ENCODE results near the gene COL5A1.

Gene COL5A1

GRCh38 chr9:134716067-134716466 is 74.5 kb downstream of the COL5A1 start:
- H3K4me3 ChIP-seq (replicated peaks; ENCODE audit: insufficient read depth, low read length): no peak overlapping the region
- TF ChIP-seq GABPA (IDR thresholded peaks at IDR 0.05; ENCODE audit: low read depth): no peak
- TF ChIP-seq CTCF (IDR thresholded peaks at IDR 0.05; ENCODE audit: insufficient read depth, low read length): no peak
- TF ChIP-seq REST (IDR thresholded peaks at IDR 0.05; ENCODE audit: insufficient replicate concordance, low read depth): no peak
- TF ChIP-seq POLR2AphosphoS5 (IDR thresholded peaks at IDR 0.05; ENCODE audit: low read depth): no peak
- no peak for TF ChIP-seq SPI1 (IDR thresholded peaks at IDR 0.05; ENCODE audit: borderline replicate concordance, low read depth)
- H3K27me3 ChIP-seq (ENCODE audit: insufficient read depth, poor library complexity, severe bottlenecking): no peaks in the 10 kb centered on the region
- H3K27ac ChIP-seq (replicated peaks): no peak overlapping the region
- DNase-seq (ENCODE audit: low read depth in 1 of 2, low spot score in 1 of 2): no peak

GRCh38 chr9:134717056-134717455 is 75.5 kb downstream of the COL5A1 start:
- DNase-seq (ENCODE audit: low read depth in 1 of 2, low spot score in 1 of 2): no peak
- TF ChIP-seq POLR2AphosphoS5 (IDR thresholded peaks at IDR 0.05; ENCODE audit: low read depth) (no peak), GABPA (IDR thresholded peaks at IDR 0.05; ENCODE audit: low read depth) (no peak), CTCF (IDR thresholded peaks at IDR 0.05; ENCODE audit: insufficient read depth, low read length) (no peak), SPI1 (IDR thresholded peaks at IDR 0.05; ENCODE audit: borderline replicate concordance, low read depth) (no peak), REST (IDR thresholded peaks at IDR 0.05; ENCODE audit: insufficient replicate concordance, low read depth) (no peak)
- H3K27ac ChIP-seq (replicated peaks): no peak overlapping the region

GRCh38 chr9:134717924-134718645 is 76.5 kb downstream of the COL5A1 start:
- TF ChIP-seq GABPA (IDR thresholded peaks at IDR 0.05; ENCODE audit: low read depth) (no peak), CTCF (IDR thresholded peaks at IDR 0.05; ENCODE audit: insufficient read depth, low read length) (no peak)
- H3K4me3 ChIP-seq (replicated peaks; ENCODE audit: insufficient read depth, low read length): no peak overlapping the region
- no peak for DNase-seq (ENCODE audit: low read depth in 1 of 2, low spot score in 1 of 2)
- no peak overlapping the region for H3K27ac ChIP-seq (replicated peaks)
- peaks cover 9% of the 10 kb centered on the region for H3K27me3 ChIP-seq (ENCODE audit: insufficient read depth, poor library complexity, severe bottlenecking)

More at GRCh38 chr9:134717056-134717455, 75.5 kb downstream of the COL5A1 start:
- Histone ChIP-seq H3K4me3 (replicated peaks; ENCODE audit: insufficient read depth, low read length) (no peak overlapping the region), H3K27me3 (ENCODE audit: insufficient read depth, poor library complexity, severe bottlenecking) (peaks cover under 1% of the 10 kb centered on the region)

- Histone ChIP-seq H3K27me3 (ENCODE audit: insufficient read depth, poor library complexity, severe bottlenecking) (peaks cover 15% of the 10 kb centered on the region), H3K27ac (replicated peaks) (no peak overlapping the region), H3K4me3 (replicated peaks; ENCODE audit: insufficient read depth, low read length) (no peak overlapping the region)
- TF ChIP-seq REST (IDR thresholded peaks at IDR 0.05; ENCODE audit: insufficient replicate concordance, low read depth) (no peak), GABPA (IDR thresholded peaks at IDR 0.05; ENCODE audit: low read depth) (no peak), POLR2AphosphoS5 (IDR thresholded peaks at IDR 0.05; ENCODE audit: low read depth) (no peak), CTCF (IDR thresholded peaks at IDR 0.05; ENCODE audit: insufficient read depth, low read length) (no peak), SPI1 (IDR thresholded peaks at IDR 0.05; ENCODE audit: borderline replicate concordance, low read depth) (no peak)
- DNase-seq (ENCODE audit: low read depth in 1 of 2, low spot score in 1 of 2): no peak
Observed at GRCh38 chr9:134719331-134719730, 77.7 kb downstream of the COL5A1 start.

All from HL-60 (cell line).